ENCODE results near the gene PLEKHG1.
A peak's percentile ranks its signal among the peaks of the same experiment; 100 is the strongest.

PLEKHG1 gene

DNA sequence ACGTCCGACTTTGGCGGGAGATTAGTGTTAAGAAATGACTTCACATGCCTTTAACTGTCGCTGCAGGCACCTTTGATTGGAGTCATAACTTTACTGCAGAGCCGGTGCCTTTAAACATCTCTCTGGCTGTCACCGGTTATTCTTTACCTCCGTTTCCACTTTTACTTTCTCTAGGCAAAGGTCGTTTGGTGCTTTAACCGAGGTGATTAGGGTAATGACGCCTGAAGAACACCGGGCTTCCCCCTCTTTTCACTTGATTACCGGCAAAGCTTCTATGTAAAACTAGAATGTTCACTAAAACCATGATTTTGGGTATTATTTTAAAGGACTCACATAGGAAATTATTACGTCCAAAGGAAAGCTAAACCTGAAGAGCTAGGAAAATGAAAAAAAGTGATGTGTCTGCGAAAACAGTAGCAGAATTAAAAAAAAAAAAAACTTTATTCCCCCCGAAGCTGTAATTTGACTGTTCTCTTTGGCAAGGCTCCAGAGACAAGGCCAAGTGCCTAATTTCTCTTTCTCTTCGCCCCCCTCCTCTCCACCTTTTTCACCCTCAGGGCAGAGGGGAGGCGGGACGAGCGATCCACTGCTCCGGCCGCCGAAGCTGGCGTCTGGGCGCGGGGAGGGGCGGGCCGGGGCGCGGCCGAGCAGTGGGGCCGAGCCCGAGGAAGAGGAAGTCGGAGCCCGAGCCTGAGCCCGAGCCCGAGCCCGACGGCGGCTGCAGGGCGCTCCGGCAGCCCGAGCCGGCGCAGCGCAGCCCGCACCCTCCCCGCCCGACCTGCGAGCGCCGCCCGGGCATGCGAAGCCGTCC lies at the start of gene PLEKHG1:
PLEKHG1 (plus strand) TSS at position 687 of the 811 bp plus-strand sequence. CDS start 133,797 bp downstream, outside the sequence.
- DNase-seq (ENCODE audit: low read depth) = peak; percentile 26

DNA sequence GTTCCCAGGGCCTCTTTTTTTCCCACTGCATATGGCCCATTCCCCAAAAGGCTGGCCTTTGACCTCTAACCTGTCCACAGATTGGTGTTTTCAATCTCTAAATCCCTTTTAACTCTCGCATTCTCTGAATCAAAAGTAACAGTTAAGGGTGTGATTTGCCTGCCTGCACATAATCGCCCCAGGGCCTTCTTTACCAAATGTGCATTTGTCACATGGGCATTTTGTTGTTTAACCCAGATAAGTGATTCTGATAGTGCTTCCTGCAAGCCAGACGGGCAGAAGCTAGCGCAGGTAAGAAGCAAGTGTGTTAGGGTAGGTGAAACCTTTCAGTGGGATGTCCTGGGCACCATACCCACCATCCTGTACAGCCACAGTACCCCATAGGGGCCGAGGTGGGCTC lies 49.4 kb upstream of the PLEKHG1 start:
- DNase-seq (ENCODE audit: low read depth) = no peak

DNA sequence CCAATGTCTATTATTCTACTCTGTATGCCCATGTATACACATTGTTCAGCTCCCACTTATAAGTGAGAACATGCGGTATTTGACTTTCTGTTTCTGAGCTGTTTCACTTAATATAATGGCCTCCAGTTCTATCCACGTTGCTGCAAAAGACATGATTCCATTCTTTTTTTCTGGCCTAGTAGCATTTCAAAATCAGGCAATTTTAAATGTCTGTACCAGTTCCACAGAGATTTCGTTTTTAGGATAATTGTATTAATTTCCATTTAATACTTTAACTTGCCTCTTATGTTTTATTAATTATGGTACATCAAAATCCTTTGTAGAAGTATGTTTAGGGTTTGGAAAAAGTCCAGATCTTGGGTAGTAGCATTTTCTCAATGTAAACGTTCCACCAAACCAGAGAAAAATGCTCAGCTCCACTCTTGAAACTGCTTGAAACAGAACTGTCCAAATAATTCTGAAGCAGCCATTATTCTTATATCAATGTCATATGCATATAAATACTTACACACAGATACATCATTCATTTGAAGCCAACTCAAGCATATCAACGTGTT lies 42.6 kb upstream of the PLEKHG1 start:
- DNase-seq (ENCODE audit: low read depth) = no peak

DNA sequence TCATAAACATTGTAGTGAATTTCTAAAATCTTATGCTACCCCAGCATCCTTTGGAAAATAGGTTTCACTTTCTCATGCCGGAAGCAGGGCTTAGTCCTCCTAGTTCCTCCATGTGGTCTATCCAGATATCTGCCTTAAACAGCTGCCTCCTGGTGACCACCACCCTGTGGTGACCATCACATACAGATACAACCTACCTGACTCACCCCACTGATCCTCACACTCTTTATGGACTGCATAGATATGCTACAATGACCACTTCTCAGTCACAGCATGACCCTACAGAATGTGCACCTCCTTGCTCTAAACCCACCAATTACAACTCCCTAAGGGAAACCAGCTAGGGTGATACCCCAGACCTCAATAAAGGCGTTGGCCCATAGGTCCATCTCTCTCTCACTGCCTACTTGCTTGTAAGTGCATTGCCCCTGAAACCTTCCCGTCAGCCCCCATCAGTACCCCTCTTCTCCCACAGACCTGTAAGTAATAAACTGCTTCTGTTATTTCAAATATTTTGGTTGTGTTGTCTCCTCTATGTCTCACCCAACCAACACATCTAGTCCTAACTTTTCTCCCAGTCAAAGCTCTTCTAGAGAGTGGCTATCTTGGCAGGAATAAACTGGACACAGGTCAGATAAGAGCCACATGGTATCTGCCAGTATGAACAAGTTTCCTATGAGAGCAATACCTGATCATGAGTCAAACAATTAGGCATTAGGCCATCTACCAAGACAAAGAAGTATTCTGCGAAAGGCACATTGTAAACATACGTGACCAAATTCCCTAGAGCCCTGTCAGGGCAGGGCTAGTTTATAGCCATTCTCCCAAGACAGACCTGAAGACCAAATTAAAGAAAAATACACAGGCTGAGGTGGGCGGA lies 39.4 kb upstream of the PLEKHG1 start:
- no peak for DNase-seq (ENCODE audit: low read depth)

DNA sequence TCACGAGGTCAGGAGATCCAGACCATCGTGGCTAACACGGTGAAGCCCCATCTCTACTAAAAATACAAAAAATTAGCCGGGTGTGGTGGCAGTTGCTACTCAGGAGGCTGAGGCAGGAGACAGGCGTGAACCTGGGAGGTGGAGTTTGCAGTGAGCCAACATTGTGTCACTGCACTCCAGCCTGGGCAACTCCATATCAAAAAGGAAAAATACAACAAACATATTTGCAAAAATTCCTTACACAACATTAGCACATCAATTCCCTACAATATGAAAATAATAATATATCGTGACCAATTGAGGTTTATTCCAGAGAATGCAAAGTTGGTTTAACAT lies 38.8 kb upstream of the PLEKHG1 start:
- DNase-seq (ENCODE audit: low read depth) = no peak

DNA sequence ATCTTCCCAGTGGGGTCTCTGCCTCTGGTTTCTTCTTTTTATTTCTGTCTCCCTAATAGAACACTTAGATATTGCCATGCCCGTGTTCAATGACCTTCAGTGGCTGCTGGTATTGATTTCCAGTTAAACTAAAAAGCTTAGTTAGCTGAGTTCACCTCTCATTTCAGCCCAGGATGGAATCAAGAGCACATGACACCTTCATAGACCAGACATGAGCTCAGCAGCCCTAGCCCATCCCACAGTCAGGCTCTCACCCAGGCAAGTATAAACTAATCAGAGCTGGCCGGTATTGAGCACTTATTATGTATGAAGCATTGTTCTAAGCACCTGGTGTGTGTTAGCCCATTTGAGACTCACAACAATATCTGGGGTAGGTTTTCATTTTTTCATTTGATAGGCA lies 33.7 kb upstream of the PLEKHG1 start:
- DNase-seq (ENCODE audit: low read depth) = no peak

DNA sequence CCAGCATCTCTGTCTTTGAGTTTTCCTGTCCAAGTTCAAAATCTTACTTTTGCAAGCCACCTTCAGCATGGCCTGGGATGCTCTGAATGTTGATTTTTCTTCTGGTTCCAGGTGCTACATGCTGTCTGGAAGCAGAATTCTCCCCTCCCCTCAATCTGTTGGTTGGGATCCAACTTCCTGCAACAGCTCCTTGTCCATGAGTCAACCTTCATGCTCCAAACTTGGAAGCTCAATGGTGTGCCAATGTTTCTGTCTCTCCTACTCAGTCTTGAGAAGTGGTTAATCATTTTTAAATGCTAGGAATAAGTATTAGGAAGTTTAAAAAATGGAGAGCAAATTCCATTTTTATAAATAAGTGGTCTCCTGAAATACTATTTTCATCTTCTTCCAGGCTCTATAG lies 33.2 kb upstream of the PLEKHG1 start:
- no peak for DNase-seq (ENCODE audit: low read depth)

DNA sequence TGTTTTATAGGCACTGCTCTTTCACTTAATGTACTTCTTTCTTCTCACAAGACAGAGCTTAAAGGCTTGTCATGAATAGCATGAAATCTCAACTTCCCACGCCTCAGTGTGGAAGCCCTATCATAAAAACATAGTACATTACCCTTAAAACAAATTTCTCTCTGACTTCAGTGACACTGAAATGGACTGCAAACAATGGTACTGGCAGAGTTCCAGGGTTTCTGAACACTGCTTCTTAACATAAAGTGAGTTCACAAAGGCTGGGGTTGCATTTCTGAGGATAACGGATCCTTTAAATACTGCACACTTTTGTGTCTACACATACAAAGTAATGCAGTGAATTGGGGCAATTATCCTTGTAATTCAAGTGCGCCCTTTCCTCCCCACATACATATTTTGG lies 32.3 kb upstream of the PLEKHG1 start:
- no peak for DNase-seq (ENCODE audit: low read depth)

DNA sequence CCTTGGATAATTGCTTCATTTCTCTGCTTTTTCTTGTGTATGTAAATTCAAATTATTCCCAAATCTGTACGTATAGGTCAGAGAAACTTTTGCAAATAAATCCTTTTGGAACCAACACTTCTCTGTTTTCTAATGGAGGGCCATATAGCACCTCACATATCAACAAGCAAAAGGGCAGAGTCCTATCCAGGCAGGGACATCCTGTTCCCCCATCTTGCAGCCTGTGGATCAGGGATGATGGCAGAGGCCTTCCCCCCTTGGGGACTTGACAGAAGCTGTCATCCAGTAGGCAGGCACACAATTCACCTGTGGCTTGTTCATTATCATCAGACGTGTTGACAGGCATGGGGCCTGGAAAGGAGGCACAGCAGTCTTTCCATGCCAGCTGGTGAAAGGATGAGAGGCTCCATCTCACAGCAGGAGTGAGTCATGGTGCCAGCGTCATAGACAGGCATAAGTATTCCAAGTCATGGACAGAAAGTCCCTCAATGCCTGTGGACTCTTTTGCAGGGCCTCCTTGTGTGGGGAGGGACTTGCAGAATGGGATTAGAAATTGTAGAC lies 31.8 kb upstream of the PLEKHG1 start:
- no peak for DNase-seq (ENCODE audit: low read depth)

DNA sequence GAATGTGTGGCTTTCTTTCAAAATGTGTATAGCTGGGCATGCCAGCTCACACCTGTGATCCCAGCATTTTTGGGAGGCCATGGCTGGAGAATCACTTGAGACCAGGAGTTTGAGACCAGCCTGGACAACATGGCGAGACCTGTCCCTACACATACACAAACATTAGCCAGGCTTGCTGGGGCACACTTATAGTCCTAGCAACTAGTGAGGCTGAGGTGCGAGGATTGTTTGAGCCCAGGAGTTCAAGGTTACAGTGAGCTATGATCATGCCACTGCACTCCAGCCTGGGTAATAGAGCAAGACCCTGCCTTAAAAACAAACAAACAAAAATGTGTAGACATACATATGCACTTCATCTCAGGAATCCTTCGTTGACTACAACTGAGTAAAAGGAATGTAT lies 31.1 kb upstream of the PLEKHG1 start:
- no peak for DNase-seq (ENCODE audit: low read depth)

DNA sequence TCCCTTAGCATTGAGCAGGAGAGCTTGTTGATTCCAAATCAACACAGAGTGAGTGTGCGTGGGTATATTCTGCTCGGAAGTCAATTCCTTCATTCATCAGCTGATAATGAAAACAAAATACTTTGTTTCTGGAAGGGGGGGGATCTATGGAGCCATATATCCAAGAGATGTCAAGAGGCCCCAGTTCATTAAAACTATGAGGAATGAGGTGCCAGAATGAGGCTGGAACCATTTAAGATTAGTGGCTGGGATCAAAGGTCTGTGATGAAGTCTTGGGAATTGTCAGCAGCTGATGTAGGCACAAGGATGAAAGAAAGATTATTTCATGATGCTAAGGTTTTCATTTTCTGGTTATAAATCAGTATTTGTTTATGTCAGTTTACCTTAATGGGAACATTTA lies 30.5 kb upstream of the PLEKHG1 start:
- no peak for DNase-seq (ENCODE audit: low read depth)

DNA sequence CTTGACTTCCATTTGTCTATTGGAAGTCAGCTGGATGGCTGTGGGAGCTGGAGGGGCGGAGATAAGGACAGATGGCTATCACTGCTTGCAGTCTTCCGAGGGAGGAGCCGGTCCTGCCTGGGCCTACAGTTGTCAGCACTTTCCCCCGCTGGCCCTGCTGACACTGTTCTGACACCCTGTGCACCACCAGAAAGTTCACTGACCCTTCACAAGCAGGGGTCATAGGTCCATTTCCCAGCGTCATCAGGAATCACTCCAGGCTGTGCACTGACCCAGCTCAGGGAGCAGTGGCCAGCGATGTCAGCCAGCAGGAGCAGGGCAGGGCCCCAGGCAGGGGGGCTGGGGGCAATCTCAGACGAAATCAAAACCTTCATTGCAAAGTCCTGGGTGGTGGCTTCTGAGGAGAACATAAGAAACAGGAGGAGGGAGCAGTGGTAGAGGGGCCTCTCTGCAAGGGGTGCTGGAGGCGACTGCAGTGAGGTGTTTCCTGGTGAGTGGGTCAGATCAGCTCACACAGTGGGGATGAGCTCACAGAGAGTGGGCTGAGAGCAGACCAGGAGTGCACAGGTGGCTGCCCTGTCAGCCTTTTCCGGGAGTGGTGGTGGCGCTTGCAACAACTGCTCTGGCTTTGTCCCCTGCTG lies 26.5 kb upstream of the PLEKHG1 start:
- DNase-seq (ENCODE audit: low read depth) = no peak

DNA sequence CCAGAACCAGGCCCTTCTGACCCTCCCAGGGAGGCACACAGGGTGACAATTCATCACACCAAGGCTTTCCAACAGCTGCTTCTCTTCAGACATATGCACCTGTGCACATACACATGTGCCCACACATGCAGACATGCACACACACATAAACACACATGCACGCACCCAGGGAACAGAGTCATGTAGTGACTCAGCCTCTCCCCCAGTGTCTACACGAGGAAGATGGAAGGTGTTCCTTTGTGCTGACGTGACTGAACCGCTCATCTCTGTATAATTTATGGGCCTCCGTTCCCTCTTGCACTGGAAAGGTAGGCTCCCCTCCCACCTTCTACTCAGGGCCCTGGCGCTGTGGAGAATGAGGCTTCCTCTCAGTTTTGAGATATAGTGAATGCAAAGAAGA lies 23.8 kb upstream of the PLEKHG1 start:
- DNase-seq (ENCODE audit: low read depth) = no peak

DNA sequence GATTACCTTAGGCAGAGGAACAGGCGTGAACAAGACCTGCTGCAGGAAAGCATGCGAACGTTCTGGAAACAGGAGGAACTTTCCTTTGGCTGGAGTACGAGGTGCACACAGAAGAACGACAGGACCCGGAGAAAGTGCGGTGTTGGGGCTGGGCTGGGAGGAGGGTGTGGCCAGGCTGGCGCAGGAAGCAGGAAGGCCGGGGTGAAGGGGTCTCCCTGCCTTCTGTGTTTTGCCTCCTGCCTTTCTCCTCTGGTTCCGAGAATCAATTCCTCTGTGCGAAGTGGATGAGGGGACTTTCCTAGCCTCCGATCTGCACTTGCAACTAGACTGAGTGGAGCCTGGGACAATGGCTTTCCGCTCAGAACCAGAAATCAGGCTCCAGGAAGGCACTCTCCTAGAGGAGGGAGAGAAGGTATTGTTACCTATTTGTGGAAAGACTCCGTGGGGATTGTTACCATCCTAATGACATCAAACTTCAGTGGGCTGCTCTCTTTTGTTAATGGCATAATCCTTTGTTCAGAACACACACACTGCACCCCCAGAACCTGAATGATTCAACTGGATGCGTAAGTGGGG lies 22.9 kb upstream of the PLEKHG1 start:
- no peak for DNase-seq (ENCODE audit: low read depth)

DNA sequence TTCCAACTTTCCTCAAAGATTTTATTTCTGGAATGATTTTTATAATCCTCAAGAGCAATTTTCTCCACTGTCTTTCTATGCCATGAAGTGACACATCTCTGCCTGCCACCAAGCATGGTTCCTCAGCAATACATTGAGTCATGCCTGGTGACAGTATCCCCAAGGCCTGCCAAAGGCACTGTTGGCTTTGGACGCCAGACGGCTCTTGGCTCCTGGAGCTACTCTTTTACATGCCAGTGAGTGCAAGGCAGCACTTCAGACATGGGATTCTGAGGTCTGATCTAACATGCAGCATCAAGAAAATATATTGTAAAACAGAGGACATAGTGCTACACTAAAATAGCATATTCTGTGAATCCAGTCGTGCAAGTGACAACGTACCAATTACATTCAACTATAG lies 20.1 kb upstream of the PLEKHG1 start:
- no peak for DNase-seq (ENCODE audit: low read depth)

DNA sequence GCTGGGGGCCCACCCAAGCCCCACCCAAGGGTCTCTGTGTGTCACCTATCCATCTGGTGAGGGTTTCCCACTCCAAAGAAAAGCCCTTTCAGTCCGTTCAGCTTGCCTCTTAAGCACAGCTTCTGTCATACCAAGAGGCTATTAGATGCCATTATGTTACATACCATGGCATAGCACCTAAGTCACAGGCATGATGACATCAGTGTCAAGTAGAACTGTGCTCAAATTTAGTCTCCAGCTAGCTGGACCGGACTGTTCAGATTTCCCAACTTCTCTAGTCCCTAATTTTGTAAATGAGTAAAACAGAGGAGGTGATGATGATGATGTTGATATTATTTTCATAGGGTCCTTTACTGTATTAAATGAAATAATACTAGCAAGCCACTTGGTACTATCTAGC lies 19.2 kb upstream of the PLEKHG1 start:
- no peak for DNase-seq (ENCODE audit: low read depth)

DNA sequence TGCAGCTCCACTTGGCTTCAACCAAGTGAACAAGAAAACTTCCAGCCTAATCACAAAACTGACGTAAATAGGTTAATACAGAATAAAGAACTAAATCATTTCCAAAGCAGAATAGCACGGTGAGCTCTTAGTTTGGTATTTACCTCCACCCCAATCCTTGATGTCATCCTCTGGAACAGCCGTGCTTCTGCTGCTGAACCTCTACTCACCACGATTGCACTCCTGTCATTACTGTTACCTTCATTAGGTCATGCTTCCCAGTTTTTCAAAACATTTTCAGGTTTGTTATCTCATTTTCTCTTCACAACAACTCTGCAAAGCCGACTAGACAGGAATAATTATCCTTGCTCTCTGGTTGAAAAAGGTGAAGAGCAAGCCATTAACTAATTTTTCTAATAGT lies 15.6 kb upstream of the PLEKHG1 start:
- no peak for DNase-seq (ENCODE audit: low read depth)

DNA sequence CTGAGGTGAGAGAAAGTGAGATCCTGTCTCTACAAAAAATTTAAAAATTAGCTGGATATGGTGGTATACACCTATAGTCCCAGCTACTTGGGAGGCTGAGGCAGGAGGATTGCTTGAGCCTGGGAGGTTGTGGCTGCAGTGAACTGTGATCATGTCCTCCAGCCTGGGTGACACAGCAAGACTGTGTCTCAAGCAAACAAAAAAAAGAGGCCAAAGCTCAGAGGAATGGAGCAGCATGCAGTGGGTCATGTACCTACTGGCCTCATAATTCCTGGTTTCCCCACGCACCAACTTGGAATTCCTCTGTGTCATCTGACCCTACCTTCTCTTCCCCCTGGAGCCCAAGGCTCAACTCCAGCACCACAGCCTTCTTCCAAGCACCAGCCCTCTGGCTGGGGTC lies 15.1 kb upstream of the PLEKHG1 start:
- DNase-seq (ENCODE audit: low read depth) = no peak

DNA sequence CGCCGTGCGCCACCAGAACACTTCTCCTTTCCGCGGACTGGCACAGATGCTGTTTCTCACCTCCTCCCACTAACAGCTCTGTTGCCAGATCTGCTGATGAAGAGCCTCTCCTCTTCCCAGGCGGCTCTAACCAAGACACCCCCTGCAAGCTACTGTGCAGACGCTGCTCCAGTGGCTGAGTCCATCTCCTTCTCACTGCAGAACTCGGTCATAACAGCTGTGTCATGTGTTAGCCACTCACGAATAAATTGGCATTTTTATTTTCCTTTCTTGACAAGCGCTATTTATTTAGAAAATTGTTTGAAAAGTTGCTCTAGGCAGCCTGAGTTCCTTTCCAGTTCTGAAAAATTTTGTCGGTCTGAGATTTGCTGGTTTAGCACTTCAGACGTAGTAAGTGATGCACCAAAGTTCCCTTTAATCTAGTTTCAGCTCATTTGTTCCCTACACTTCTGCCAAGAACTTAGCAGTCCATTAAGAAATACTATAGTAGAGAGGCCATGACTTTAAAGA lies 12.8 kb upstream of the PLEKHG1 start:
- no peak for DNase-seq (ENCODE audit: low read depth)

DNA sequence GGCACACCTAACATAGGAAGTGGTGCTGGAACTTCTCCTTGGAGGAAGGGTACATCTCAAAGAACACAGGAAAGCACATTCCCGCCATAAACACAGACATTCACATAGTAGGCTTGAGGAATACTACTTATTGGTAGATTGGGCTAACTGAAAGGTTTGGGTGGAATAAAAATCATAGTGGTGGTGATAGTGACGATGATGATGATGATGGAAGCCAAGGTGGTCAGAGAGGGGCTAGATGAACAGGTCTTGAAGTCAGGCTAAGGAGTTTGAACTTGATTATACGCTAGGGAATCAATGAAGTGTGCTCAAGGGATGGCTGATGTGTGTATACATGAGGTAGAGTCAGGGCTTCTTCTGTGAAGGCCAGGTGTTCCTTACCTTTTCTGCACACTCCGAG lies 12.0 kb upstream of the PLEKHG1 start:
- no peak for DNase-seq (ENCODE audit: low read depth)

DNA sequence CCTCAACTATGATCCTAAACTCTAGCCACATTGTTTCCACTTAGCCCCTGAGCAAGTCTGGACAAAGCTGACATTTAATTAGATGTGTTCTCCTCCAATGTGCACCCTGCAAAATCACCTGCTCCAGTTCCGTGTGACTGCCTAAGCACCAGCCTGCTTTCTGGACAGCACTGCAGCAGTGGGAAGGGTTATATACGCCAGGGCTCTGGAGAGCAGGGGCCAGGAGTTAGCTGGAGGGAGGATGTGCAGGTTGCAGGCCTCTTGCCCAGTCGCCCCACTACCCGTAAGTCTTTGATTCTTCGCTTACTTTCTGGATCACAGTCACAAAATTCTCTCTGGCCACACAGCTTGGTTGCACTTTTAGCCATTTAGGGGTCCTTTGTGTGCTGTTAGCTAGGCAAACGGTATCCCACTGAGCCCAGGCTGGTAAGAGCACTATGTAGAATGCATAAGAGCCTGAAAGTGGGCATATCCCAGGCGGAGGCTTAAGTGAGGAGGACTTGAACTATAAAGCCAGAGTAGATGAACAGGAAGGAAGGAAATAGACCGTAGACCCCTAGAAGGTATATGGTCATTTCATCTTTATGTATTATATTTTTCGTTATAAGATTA lies 10.7 kb upstream of the PLEKHG1 start:
- no peak for DNase-seq (ENCODE audit: low read depth)

Data from activated T-cell treated with anti-CD3 and anti-CD28 coated beads for 24 hours (primary cell).